GM23338 (cell line): ENCODE measurements around the gene VIL1. TPM values are rescaled to one million over a fixed set of nuclear protein-coding genes. Genes with fewer than 3 reads are reported as not detected.

Experiments used
- ATAC-seq: fragments of 200-7000 bp; cut with Tn5 transposase; 3 replicates; pipeline ENCODE4 v1.9.1; 2020
- DNase-seq: peaks from one replicate; pipeline ENCODE4 v3.0.0-alpha.2; 2015; ENCODE audit warnings: low spot score
- H2AFZ ChIP-seq: fragments of 200-600 bp; sonication (generic); 2 replicates; pipeline ENCODE4 v1.8.0; 2016; ENCODE audit warnings: antibody characterized with exemption, mild to moderate bottlenecking, moderate library complexity
- H3F3A ChIP-seq: fragments of 200-600 bp; sonication (generic); replicated peaks from 2 replicates; pipeline ENCODE4 v1.8.0; 2017; ENCODE audit warnings: antibody characterized with exemption, mixed run types, low read depth
- H3K27ac ChIP-seq: fragments of 200-600 bp; sonication (generic); 2 replicates; pipeline ENCODE4 v1.6.1; 2016; ENCODE audit warnings: low read depth
- H3K27me3 ChIP-seq: fragments of 200-600 bp; sonication (generic); 2 replicates; pipeline ENCODE4 v1.8.0; 2016; ENCODE audit warnings: mild to moderate bottlenecking, mixed run types, moderate library complexity; ENCODE audit not compliant: insufficient read depth
- H3K36me3 ChIP-seq: fragments of 200-600 bp; sonication (generic); 2 replicates; pipeline ENCODE4 v1.8.0; 2016; ENCODE audit warnings: mild to moderate bottlenecking; ENCODE audit not compliant: insufficient read depth
- H3K4me1 ChIP-seq: fragments of 200-600 bp; sonication (generic); 2 replicates; pipeline ENCODE4 v1.8.0; 2016; ENCODE audit warnings: mild to moderate bottlenecking, moderate library complexity; ENCODE audit not compliant: insufficient read depth
- H3K4me2 ChIP-seq: fragments of 200-600 bp; sonication (generic); 2 replicates; pipeline ENCODE4 v1.7.1; 2017; ENCODE audit warnings: mixed run types
- H3K4me3 ChIP-seq: fragments of 200-600 bp; sonication (generic); 2 replicates; pipeline ENCODE4 v1.6.1; 2016; ENCODE audit warnings: mixed run types
- H3K79me2 ChIP-seq: fragments of 200-600 bp; sonication (generic); replicated peaks from 2 replicates; pipeline ENCODE4 v1.8.0; 2017; ENCODE audit warnings: mild to moderate bottlenecking; ENCODE audit not compliant: insufficient read depth
- H3K9me2 ChIP-seq: fragments of 200-600 bp; sonication (generic); 2 replicates; pipeline ENCODE4 v1.8.0; 2017; ENCODE audit not compliant: insufficient read depth
- H4K20me1 ChIP-seq: fragments of 200-600 bp; sonication (generic); replicated peaks from 2 replicates; pipeline ENCODE4 v1.8.0; 2017; ENCODE audit warnings: mild to moderate bottlenecking; ENCODE audit not compliant: insufficient read depth
- H3K27ac Mint-ChIP-seq: 2 replicates; pipeline ENCODE4 v1.8.0; 2020; ENCODE audit warnings: inconsistent platforms, mild to moderate bottlenecking, moderate library complexity, mixed read lengths
- H3K27me3 Mint-ChIP-seq: 3 replicates; pipeline ENCODE4 v1.8.0; 2022; ENCODE audit warnings: low read depth, mild to moderate bottlenecking, moderate library complexity, mixed read lengths, inconsistent platforms; ENCODE audit not compliant: insufficient read depth, poor library complexity
- H3K36me3 Mint-ChIP-seq: 3 replicates; pipeline ENCODE4 v1.8.0; 2021; ENCODE audit warnings: low read depth, mild to moderate bottlenecking, inconsistent platforms, moderate library complexity, mixed read lengths
- H3K4me1 Mint-ChIP-seq: 3 replicates; pipeline ENCODE4 v1.8.0; 2020; ENCODE audit warnings: mild to moderate bottlenecking, inconsistent platforms, mixed read lengths
- H3K4me3 Mint-ChIP-seq: 3 replicates; pipeline ENCODE4 v1.8.0; 2021; ENCODE audit warnings: moderate library complexity, mild to moderate bottlenecking, inconsistent platforms, mixed read lengths
- H3K9me3 Mint-ChIP-seq: 3 replicates; pipeline ENCODE4 v1.8.0; 2020; ENCODE audit warnings: moderate library complexity, mild to moderate bottlenecking, inconsistent platforms, mixed read lengths
- CREB1 ChIP-seq: fragments of 250-450 bp; sonication (Bioruptor Pico); IDR thresholded peaks from 2 replicates; pipeline ENCODE4 v1.5.0; 2020; ENCODE audit warnings: low read depth, mild to moderate bottlenecking, moderate library complexity
- CTCF ChIP-seq, 2 experiments: fragments of 200-600 bp in 1 of 2; sonication (generic) in 1 of 2; conservative IDR thresholded peaks; 2 replicates each; pipeline versions ENCODE4 v1.5.1 to v1.6.1; 2016 to 2017; ENCODE audit warnings: antibody characterized with exemption in 2 of 2, low read depth in 2 of 2, mild to moderate bottlenecking in 2 of 2, moderate library complexity in 1 of 2
- EZH2 ChIP-seq: fragments of 200-600 bp; sonication (generic); IDR thresholded peaks from one replicate; pipeline ENCODE4 v1.8.0; 2017; ENCODE audit warnings: antibody characterized with exemption, mild to moderate bottlenecking, low read depth; ENCODE audit not compliant: unreplicated experiment
- EZH2phosphoT487 ChIP-seq: fragments of 200-600 bp; sonication (generic); IDR thresholded peaks from one replicate; pipeline ENCODE4 v1.8.1; 2018; ENCODE audit warnings: antibody characterized with exemption; ENCODE audit not compliant: unreplicated experiment
- JUNB ChIP-seq: IDR thresholded peaks from one replicate; pipeline ENCODE4 v1.6.1; 2016; ENCODE audit warnings: antibody characterized with exemption; ENCODE audit not compliant: unreplicated experiment
- POLR2AphosphoS5 ChIP-seq: IDR thresholded peaks from 2 replicates; pipeline ENCODE4 v1.6.1; 2016; ENCODE audit warnings: antibody characterized with exemption, low read depth
- REST ChIP-seq: IDR thresholded peaks from one replicate; pipeline ENCODE4 v1.6.1; 2018; ENCODE audit warnings: antibody characterized with exemption; ENCODE audit not compliant: unreplicated experiment
- ZNF114 ChIP-seq: fragments of 250-450 bp; sonication (Bioruptor Pico); IDR thresholded peaks from 2 replicates; pipeline ENCODE4 v1.5.0; 2020; ENCODE audit warnings: mild to moderate bottlenecking, moderate library complexity
- polyA plus RNA-seq: library from polyadenylated mRNA; unstranded; fragments of >200 nt; fragmentation: Nextera tagmentation; extraction: Ambion mirVana; gene quantifications from 2 replicates; pipeline ENCODE4 v1.2.1, GENCODE V29; 2016
- total RNA-seq: library from RNA; depleted of rRNA; stranded (reverse); fragments of >200 nt; shearing (Covaris generic); gene quantifications from 2 replicates; pipeline ENCODE4 v1.2.3, GENCODE V29; 2014
- TF ChIP-seq, protein P1 (sequence below): fragments of 250-450 bp; sonication (Bioruptor Pico); IDR thresholded peaks from 2 replicates; pipeline ENCODE4 v1.5.0; 2020; ENCODE audit warnings: mild to moderate bottlenecking, moderate library complexity

Gene VIL1
- total and polyA plus RNA-seq, 2 experiments from 2014 or later: 3.5 to 5.9 TPM

DNA sequence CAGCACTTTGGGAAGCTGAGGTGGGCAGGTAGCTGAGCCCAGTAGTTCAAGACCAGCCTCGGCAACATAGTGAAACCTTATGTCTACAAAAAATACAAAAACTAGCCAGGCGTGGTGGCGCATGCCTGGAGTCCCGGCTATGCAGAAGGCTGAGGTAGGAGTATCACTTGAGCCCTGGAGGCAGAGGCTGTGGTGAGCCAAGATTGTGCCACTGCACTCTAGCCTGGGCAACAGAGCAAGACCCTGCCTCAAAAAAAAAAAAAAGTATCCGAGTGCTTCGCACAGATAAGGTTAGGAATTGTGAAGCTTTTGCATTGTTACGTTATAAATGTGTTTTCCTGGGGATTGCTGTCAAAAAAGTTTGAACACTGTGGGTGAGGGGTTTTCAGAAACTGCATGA is 15.1 kb upstream of the VIL1 start:
- Mint-ChIP-seq H3K9me3 (no peaks in the 10 kb centered on the region), H3K4me3 (no peak overlapping the region), H3K27me3 (peaks cover 16% of the 10 kb centered on the region), H3K4me1 (peaks cover 22% of the 10 kb centered on the region), H3K27ac (no peak overlapping the region), H3K36me3 (peaks cover 12% of the 10 kb centered on the region)
- DNase-seq: no peak
- Histone ChIP-seq H2AFZ (no peak overlapping the region), H4K20me1 (no peaks in the 10 kb centered on the region), H3K4me3 (no peak overlapping the region), H3K27ac (no peak overlapping the region), H3K27me3 (peaks cover 7% of the 10 kb centered on the region), H3K4me2 (no peak overlapping the region), H3K4me1 (peaks cover 27% of the 10 kb centered on the region), H3F3A (peaks cover 17% of the 10 kb centered on the region), H3K9me2 (no peaks in the 10 kb centered on the region), H3K36me3 (no peaks in the 10 kb centered on the region), H3K79me2 (no peaks in the 10 kb centered on the region)
- TF ChIP-seq CTCF (conservative IDR thresholded peaks at IDR 0.05; ENCODE audit: low read depth in 2 of 2): no peak
- no peak for TF ChIP-seq REST
- no peak for TF ChIP-seq ZNF114 (CRISPR knock-in tag)
- TF ChIP-seq EZH2phosphoT487: no peak
- no peak for TF ChIP-seq CREB1 (CRISPR knock-in tag)
- TF ChIP-seq JUNB: no peak
- TF ChIP-seq, protein P1, sequence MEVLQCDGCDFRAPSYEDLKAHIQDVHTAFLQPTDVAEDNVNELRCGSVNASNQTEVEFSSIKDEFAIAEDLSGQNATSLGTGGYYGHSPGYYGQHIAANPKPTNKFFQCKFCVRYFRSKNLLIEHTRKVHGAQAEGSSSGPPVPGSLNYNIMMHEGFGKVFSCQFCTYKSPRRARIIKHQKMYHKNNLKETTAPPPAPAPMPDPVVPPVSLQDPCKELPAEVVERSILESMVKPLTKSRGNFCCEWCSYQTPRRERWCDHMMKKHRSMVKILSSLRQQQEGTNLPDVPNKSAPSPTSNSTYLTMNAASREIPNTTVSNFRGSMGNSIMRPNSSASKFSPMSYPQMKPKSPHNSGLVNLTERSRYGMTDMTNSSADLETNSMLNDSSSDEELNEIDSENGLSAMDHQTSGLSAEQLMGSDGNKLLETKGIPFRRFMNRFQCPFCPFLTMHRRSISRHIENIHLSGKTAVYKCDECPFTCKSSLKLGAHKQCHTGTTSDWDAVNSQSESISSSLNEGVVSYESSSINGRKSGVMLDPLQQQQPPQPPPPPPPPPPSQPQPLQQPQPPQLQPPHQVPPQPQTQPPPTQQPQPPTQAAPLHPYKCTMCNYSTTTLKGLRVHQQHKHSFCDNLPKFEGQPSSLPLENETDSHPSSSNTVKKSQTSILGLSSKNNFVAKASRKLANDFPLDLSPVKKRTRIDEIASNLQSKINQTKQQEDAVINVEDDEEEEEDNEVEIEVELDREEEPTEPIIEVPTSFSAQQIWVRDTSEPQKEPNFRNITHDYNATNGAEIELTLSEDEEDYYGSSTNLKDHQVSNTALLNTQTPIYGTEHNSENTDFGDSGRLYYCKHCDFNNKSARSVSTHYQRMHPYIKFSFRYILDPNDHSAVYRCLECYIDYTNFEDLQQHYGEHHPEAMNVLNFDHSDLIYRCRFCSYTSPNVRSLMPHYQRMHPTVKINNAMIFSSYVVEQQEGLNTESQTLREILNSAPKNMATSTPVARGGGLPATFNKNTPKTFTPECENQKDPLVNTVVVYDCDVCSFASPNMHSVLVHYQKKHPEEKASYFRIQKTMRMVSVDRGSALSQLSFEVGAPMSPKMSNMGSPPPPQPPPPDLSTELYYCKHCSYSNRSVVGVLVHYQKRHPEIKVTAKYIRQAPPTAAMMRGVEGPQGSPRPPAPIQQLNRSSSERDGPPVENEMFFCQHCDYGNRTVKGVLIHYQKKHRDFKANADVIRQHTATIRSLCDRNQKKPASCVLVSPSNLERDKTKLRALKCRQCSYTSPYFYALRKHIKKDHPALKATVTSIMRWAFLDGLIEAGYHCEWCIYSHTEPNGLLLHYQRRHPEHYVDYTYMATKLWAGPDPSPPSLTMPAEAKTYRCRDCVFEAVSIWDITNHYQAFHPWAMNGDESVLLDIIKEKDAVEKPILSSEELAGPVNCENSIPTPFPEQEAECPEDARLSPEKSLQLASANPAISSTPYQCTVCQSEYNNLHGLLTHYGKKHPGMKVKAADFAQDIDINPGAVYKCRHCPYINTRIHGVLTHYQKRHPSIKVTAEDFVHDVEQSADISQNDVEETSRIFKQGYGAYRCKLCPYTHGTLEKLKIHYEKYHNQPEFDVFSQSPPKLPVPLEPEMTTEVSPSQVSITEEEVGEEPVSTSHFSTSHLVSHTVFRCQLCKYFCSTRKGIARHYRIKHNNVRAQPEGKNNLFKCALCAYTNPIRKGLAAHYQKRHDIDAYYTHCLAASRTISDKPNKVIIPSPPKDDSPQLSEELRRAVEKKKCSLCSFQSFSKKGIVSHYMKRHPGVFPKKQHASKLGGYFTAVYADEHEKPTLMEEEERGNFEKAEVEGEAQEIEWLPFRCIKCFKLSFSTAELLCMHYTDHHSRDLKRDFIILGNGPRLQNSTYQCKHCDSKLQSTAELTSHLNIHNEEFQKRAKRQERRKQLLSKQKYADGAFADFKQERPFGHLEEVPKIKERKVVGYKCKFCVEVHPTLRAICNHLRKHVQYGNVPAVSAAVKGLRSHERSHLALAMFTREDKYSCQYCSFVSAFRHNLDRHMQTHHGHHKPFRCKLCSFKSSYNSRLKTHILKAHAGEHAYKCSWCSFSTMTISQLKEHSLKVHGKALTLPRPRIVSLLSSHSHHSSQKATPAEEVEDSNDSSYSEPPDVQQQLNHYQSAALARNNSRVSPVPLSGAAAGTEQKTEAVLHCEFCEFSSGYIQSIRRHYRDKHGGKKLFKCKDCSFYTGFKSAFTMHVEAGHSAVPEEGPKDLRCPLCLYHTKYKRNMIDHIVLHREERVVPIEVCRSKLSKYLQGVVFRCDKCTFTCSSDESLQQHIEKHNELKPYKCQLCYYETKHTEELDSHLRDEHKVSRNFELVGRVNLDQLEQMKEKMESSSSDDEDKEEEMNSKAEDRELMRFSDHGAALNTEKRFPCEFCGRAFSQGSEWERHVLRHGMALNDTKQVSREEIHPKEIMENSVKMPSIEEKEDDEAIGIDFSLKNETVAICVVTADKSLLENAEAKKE (CRISPR knock-in tag): no peak
- TF ChIP-seq EZH2: no peak
- no peak for TF ChIP-seq POLR2AphosphoS5
- no peak for ATAC-seq
